Lung (tissue), 12 donors: ENCODE measurements around the gene TRERF1. TPM values are rescaled to one million over a fixed set of nuclear protein-coding genes. Genes with fewer than 3 reads are reported as not detected.

Experiments
- ATAC-seq: fragments of 200-7000 bp; cut with Tn5 transposase; one replicate; pipeline ENCODE4 v1.9.1; 2020; ENCODE audit warnings: moderate number of reproducible peaks; ENCODE audit not compliant: insufficient read depth, low FRiP score
- DNase-seq, 3 donors: peaks; one replicate each; pipeline ENCODE4 v3.0.0-alpha.2; 2013 to 2017
- H3K27ac ChIP-seq, 2 donors: one replicate each; pipeline ENCODE4 v1.5.1; 2013; ENCODE audit warnings: mild to moderate bottlenecking in 2 of 2, moderate library complexity in 2 of 2, control low read depth in 1 of 2, inconsistent platforms in 1 of 2, low read depth in 1 of 2, low read length in 1 of 2
- H3K27me3 ChIP-seq, 3 donors: one replicate each; pipeline ENCODE4 v1.5.1; 2013; ENCODE audit warnings: low read length in 2 of 3; ENCODE audit not compliant: control insufficient read depth in 3 of 3, insufficient read depth in 3 of 3
- H3K36me3 ChIP-seq, 4 donors: one replicate each; pipeline ENCODE4 v1.5.1; 2013; ENCODE audit warnings: low read length in 4 of 4, mild to moderate bottlenecking in 1 of 4, moderate library complexity in 1 of 4; ENCODE audit not compliant: control insufficient read depth in 4 of 4, insufficient read depth in 4 of 4
- H3K4me1 ChIP-seq, 5 donors: one replicate each; pipeline ENCODE4 v1.5.1; 2013; ENCODE audit warnings: low read length in 5 of 5, mild to moderate bottlenecking in 2 of 5, moderate library complexity in 1 of 5; ENCODE audit not compliant: control insufficient read depth in 5 of 5, insufficient read depth in 5 of 5
- H3K4me3 ChIP-seq: one replicate; pipeline ENCODE4 v1.5.1; 2013; ENCODE audit warnings: mild to moderate bottlenecking, control low read depth, moderate library complexity
- H3K9ac ChIP-seq, 2 donors: one replicate each; pipeline ENCODE4 v1.5.1; 2013; ENCODE audit warnings: low read length in 2 of 2, control low read depth in 1 of 2; ENCODE audit not compliant: insufficient read depth in 1 of 2
- H3K9me3 ChIP-seq, 4 donors: one replicate each; pipeline ENCODE4 v1.5.1; 2013; ENCODE audit warnings: low read length in 3 of 4, mild to moderate bottlenecking in 1 of 4, moderate library complexity in 1 of 4; ENCODE audit not compliant: control insufficient read depth in 4 of 4, insufficient read depth in 3 of 4
- WGBS, 2 donors: extraction: QIAGEN DNeasy Blood & Tissue Kit; methylation state at CpG; one replicate each; pipeline ENCODE4 v1.1.7; 2013; 5-methylcytosine and 5-hydroxymethylcytosine counted together
- polyA plus RNA-seq, 2 donors: library from polyadenylated mRNA; stranded (reverse); fragments of 200-250 nt; gene quantifications; one replicate each; pipeline ENCODE4 v1.2.1, GENCODE V29; 2013
- total RNA-seq, 2 donors: library from RNA; depleted of rRNA in 1 of 2; stranded (reverse); fragments of >200 nt in 1 of 2; gene quantifications; one replicate each; pipeline ENCODE4 v1.2.1, GENCODE V29; 2014 to 2021
- TF ChIP-seq, protein P1 (sequence below): IDR thresholded peaks from 2 replicates; pipeline ENCODE4 v1.5.1; 2012; ENCODE audit warnings: mild to moderate bottlenecking; ENCODE audit errors: control extremely low read depth, extremely low read depth
- donor health status: control.
- donor health status: control.
- donor health status: Bipolar disorder and iron deficiency.
- donor health status: healthy.
- donor health status: DM: yes; HTN: yes; CAD: no.

Gene TRERF1
- total and polyA plus RNA-seq, 4 donors, result 1.2 to 10.4 (median 3.3) TPM

- Histone ChIP-seq H3K27me3 (no peaks in the 10 kb centered on the region), H3K36me3 (peaks cover 0 to 10% (median 5%) of the 10 kb centered on the region in 4 donors), H3K9ac (no peak overlapping the region), H3K27ac (no peak overlapping the region), H3K9me3 (peaks cover 0 to 3% (median 0%) of the 10 kb centered on the region in 4 donors), H3K4me1 (peaks cover 4 to 24% (median 5%) of the 10 kb centered on the region in 5 donors), H3K4me3 (no peak overlapping the region)
- ATAC-seq (no peak), DNase-seq (no peak)
- 87 to 90% methylated on average over 5 of the region's 5 CpGs for WGBS, 2 donors
- TF ChIP-seq, protein P1, sequence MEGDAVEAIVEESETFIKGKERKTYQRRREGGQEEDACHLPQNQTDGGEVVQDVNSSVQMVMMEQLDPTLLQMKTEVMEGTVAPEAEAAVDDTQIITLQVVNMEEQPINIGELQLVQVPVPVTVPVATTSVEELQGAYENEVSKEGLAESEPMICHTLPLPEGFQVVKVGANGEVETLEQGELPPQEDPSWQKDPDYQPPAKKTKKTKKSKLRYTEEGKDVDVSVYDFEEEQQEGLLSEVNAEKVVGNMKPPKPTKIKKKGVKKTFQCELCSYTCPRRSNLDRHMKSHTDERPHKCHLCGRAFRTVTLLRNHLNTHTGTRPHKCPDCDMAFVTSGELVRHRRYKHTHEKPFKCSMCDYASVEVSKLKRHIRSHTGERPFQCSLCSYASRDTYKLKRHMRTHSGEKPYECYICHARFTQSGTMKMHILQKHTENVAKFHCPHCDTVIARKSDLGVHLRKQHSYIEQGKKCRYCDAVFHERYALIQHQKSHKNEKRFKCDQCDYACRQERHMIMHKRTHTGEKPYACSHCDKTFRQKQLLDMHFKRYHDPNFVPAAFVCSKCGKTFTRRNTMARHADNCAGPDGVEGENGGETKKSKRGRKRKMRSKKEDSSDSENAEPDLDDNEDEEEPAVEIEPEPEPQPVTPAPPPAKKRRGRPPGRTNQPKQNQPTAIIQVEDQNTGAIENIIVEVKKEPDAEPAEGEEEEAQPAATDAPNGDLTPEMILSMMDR, result no peak
Observed at GRCh38 chr6:42264852-42265390, 186.8 kb downstream of the TRERF1 start.

DNA sequence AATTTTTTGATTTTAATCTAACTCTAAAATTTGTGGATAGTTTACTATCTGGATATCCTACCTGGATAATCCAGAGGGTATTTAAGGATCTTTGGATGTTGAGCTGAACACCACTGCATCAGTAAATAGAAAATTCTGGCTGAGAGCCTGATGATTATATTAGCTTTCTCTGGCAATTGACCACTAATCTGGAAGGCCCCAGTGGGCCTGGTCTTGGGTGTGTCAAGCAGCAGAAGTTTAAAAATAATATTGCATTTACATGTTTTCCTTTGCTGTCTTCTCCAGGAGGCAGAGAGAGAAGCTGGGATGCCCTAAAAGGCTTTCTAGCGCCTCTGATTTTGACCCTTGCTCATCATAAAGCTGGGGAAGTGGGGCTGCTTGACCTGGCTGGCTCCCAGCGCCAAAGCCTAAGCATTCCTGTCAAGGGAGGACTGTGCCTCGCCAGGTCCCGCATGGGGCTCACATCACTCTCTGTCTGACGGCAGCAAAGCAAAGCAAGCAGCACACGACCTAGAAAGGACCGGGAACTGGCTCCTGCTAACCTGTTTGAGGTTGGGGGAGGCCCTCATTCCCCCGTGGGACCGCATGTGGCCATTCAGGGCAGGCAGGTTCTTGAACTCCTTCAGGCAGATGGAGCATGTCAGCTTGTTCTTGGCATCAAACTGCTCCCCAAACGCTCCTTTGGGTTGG is 187.4 kb downstream of the TRERF1 start:
- Histone ChIP-seq H3K27me3 (no peaks in the 10 kb centered on the region), H3K36me3 (peaks cover 0 to 10% (median 5%) of the 10 kb centered on the region in 4 donors), H3K4me1 (peaks cover 4 to 27% (median 5%) of the 10 kb centered on the region in 5 donors), H3K4me3 (no peak overlapping the region), H3K9ac (no peak overlapping the region), H3K27ac (no peak overlapping the region), H3K9me3 (peaks cover 0 to 3% (median 0%) of the 10 kb centered on the region in 4 donors)
- TF ChIP-seq, protein P1, result no peak
- DNase-seq (no peak), ATAC-seq (no peak)
- WGBS, 2 donors, result 80 to 94% methylated on average over 10 of the region's 10 CpGs

- Histone ChIP-seq H3K4me3 (no peak overlapping the region), H3K9ac (no peak overlapping the region), H3K9me3 (peaks cover 0 to 3% (median 0%) of the 10 kb centered on the region in 4 donors), H3K27ac (no peak overlapping the region), H3K36me3 (peaks cover 0 to 3% (median 2%) of the 10 kb centered on the region in 4 donors), H3K27me3 (no peaks in the 10 kb centered on the region), H3K4me1 (peaks cover 4 to 27% (median 5%) of the 10 kb centered on the region in 5 donors)
- ATAC-seq, result no peak
- no peak for DNase-seq
- 91% methylated on average over 24 of the region's 24 CpGs for WGBS, 2 donors
- TF ChIP-seq, protein P1, result no peak
Observed at GRCh38 chr6:42263165-42263728, 188.5 kb downstream of the TRERF1 start.
